ENCODE results near the gene UNC13A. TPM values are rescaled to one million over a fixed set of nuclear protein-coding genes. Genes with fewer than 3 reads are reported as not detected.

UNC13A gene
- total and polyA plus RNA-seq, 11 donors: 0.02 to 1.1 (median 0.09) TPM; not detected in 1

DNA sequence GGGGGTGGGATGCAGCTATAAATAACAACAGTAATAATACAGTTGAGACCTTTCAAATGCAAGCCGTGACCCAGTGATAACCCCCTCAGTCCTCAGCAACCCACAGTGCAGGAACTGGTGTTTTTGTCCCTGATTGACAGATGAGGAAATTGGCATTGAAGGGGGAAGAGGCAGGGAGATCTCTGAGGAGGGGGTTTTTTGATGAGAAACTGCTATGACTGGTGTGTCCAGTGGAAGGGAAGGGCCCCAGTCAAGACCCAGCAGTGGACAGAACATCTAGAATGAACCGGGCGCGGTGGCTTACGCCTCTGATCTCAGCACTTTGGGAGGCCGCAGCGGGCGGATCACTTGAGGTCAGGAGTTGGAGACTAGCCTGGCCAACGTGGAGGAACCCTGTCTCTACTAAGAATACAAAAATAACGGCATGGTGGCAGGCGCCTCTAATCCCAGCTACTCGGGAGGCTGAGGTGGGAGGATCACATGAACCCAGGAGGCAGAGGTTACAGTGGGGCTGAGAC, 33.0 kb upstream of the UNC13A start:
- 45 to 72% (median 69%) methylated on average over 12 of the region's 12 CpGs for WGBS, 4 donors
- Histone ChIP-seq H3K27me3 (no peaks in the 10 kb centered on the region), H3K4me1 (peaks cover 0 to 57% (median 43%) of the 10 kb centered on the region in 12 donors), H3K27ac (peak overlapping the region in 8 of 12 donors; percentile 24 to 80 (median 55)), H3K36me3 (peaks cover 0 to 35% (median 26%) of the 10 kb centered on the region in 9 donors), H3K9me3 (no peaks in the 10 kb centered on the region), H3K4me3 (peak overlapping the region in 11 of 12 donors; percentile 9 to 99 (median 94))
- no peak for ATAC-seq
- DNase-seq: no peak
- no peak for TF ChIP-seq POLR2A (IDR thresholded peaks at IDR 0.05)
- TF ChIP-seq, protein P1, sequence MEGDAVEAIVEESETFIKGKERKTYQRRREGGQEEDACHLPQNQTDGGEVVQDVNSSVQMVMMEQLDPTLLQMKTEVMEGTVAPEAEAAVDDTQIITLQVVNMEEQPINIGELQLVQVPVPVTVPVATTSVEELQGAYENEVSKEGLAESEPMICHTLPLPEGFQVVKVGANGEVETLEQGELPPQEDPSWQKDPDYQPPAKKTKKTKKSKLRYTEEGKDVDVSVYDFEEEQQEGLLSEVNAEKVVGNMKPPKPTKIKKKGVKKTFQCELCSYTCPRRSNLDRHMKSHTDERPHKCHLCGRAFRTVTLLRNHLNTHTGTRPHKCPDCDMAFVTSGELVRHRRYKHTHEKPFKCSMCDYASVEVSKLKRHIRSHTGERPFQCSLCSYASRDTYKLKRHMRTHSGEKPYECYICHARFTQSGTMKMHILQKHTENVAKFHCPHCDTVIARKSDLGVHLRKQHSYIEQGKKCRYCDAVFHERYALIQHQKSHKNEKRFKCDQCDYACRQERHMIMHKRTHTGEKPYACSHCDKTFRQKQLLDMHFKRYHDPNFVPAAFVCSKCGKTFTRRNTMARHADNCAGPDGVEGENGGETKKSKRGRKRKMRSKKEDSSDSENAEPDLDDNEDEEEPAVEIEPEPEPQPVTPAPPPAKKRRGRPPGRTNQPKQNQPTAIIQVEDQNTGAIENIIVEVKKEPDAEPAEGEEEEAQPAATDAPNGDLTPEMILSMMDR (IDR thresholded peaks at IDR 0.05): no peak
- intact Hi-C loops (cut with DNase I): no loop called here

DNA sequence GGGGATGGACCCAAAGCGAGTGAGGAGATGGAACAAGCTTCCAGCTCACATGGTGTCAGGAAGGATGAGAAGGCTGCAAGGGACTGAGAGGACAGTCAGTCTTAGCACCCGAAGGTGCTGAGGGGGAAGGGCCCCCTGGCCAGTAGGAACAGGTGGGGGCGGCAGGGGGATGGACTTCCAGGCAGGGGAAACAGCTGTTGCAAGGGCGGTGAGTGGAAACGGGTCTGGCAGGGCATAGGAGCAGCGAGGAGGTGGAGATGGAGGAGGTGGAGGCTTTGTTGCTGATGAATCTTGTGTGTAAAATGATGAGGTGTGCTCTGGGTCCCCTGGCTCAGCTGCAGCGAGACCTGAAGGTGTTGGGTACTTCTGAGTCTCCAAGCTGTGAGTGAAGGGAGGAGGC, 32.3 kb upstream of the UNC13A start:
- Histone ChIP-seq H3K9me3 (no peaks in the 10 kb centered on the region), H3K27me3 (no peaks in the 10 kb centered on the region), H3K27ac (peak overlapping the region in 7 of 12 donors; percentile 41 to 80 (median 73)), H3K4me3 (peak overlapping the region; percentile 9 to 99 (median 94)), H3K36me3 (peaks cover 0 to 28% (median 19%) of the 10 kb centered on the region in 9 donors), H3K4me1 (peaks cover 0 to 57% (median 43%) of the 10 kb centered on the region in 12 donors)
- 22 to 27% (median 24%) methylated on average over 7 of the region's 7 CpGs for WGBS, 4 donors
- no peak for ATAC-seq
- DNase-seq: no peak
- intact Hi-C loops (cut with DNase I): no loop called here
- TF ChIP-seq, protein P1 (IDR thresholded peaks at IDR 0.05): no peak

DNA sequence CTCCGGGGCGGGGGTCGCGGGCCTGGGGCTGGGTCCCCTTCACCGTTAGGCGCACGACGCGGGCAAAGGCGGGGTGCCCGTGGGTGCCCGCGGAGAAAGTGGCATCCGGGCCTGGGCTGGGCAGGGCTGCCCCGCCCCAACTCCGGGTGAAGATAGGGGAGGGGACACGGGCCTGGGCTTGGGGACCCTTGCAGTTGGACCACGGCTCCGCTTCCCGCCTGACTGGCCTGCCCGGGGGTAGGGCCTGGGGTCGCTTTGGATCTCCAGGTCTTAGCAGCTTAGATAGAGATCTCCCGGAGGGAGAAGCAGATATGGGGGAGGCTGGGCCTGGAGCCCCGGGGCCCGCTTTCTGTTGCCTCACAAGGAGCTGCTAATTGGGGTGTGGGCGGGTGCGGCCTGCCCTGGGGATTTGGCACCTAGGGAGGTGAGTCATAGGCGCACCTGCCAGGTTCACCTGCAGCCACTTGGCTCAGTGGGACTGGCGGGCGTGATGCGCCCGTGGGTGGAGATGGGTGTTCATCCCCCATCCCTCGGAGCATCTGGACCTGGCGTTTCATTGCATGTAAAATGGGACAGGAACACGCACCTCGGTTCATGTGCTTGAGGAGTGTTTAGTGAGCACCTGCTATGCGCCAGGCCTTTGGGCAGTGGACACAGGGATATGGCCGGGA, 31.7 kb upstream of the UNC13A start:
- ATAC-seq (no peak), DNase-seq (peak in 1 of 5 donors; percentile 64)
- Histone ChIP-seq H3K36me3 (peaks cover 0 to 22% (median 13%) of the 10 kb centered on the region in 9 donors), H3K4me3 (peak overlapping the region; percentile 83 to 99 (median 94)), H3K27ac (peak overlapping the region in 11 of 12 donors; percentile 60 to 80 (median 75)), H3K27me3 (no peaks in the 10 kb centered on the region), H3K4me1 (peaks cover 0 to 57% (median 43%) of the 10 kb centered on the region in 12 donors), H3K9me3 (no peaks in the 10 kb centered on the region)
- intact Hi-C loops (cut with DNase I): loop anchor here in 1 of 10 donors (5.0 kb wide), 1 partner anchor 137 kb away; the partner anchor contains the start of gene RPL18A
- TF ChIP-seq POLR2A (IDR thresholded peaks at IDR 0.05): no peak
- WGBS, 4 donors: 5 to 13% (median 6%) methylated on average over 18 to 38 of the region's 38 CpGs

DNA sequence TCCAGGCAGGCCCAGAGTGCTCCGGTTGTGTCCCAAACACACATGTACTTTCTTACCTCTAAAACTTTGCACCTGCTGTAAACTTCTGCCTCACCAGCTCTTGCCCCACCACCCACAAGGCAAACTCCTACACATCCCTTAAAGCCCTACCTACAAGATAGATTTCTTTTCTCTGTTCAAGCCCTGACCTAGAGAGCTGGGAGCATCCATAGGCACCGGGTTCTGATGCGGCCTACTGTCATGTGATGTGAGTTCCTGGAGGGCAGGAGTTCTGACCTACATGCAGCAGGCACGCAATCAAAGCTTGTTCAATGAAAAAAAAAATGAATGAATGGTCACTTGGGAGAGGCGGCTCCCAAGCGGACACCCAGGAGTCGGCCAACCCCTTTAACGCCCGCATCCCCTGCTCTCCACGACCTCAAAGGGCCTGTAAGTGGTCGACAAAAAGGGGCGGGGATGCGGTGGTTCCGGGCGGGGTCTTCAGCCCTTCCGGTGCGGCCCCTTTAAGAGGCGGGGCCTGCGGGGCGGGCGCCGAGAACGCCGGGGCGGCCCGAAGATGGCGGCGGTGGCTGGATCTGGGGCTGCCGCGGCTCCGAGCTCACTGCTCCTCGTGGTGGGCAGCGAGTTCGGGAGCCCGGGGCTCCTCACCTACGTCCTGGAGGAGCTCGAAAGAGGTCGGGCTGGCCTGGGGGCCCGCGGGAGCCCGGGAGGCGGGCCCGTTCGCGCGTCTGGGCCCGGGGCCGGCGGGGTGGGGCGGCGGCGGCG, 31.0 kb upstream of the UNC13A start, which contains the start of gene MAP1S:
Gene MAP1S, plus strand, starts transcription at position 534 of the 765 bp plus-strand sequence. Its CDS starts 23 bp downstream, at position 557.
- WGBS, 4 donors: 2 to 3% (median 3%) methylated on average over 37 to 53 of the region's 53 CpGs
- intact Hi-C loops (cut with DNase I): loop anchor here in 1 of 10 donors (5.0 kb wide), 1 partner anchor 138 kb away; the partner anchor contains the start of gene RPL18A
- Histone ChIP-seq H3K27me3 (no peaks in the 10 kb centered on the region), H3K36me3 (peaks cover 0 to 14% (median 6%) of the 10 kb centered on the region in 9 donors), H3K27ac (peak within 1 kb of the TSS in 11 of 12 donors; percentile 60 to 80 (median 75)), H3K4me3 (peak within 1 kb of the TSS; percentile 83 to 99 (median 94)), H3K4me1 (peaks cover 0 to 57% (median 43%) of the 10 kb centered on the region in 12 donors), H3K9me3 (no peaks in the 10 kb centered on the region)
- peak; percentile 59 to 83 (median 67) for DNase-seq
- ATAC-seq: peak; percentile 33 to 71 (median 58)
- TF ChIP-seq, protein P1 (IDR thresholded peaks at IDR 0.05): no peak
- peak in 1 of 2 donors; percentile 60 for TF ChIP-seq POLR2A (IDR thresholded peaks at IDR 0.05)

Data from heart left ventricle (tissue), 16 donors.